H1 (cell line): ENCODE measurements around the gene NRXN3. TPM values are rescaled to one million over a fixed set of nuclear protein-coding genes. Genes with fewer than 3 reads are reported as not detected.

ENCODE experiments used
- CTCF ChIA-PET: fragments of 300-600 bp; sonication (Branson Sonifier 250); formaldehyde crosslinking; loops from one replicate; lab custom pipeline; 2021; ENCODE audit not compliant: partially characterized antibody; lab: Charles Lee
- POLR2A ChIA-PET: fragments of 300-600 bp; sonication (Branson Sonifier 250); formaldehyde crosslinking; loops from one replicate; lab custom pipeline; 2021; ENCODE audit warnings: inconsistent platforms; ENCODE audit not compliant: partially characterized antibody; lab: Charles Lee
- DNase-seq, 2 experiments: peaks; one replicate each; pipeline versions ENCODE4 v3.0.0 to v3.0.0-alpha.2; 2010 to 2022; ENCODE audit warnings: low spot score in 2 of 2, low read depth in 1 of 2, mixed read lengths in 1 of 2
- FAIRE-seq: peaks from 2 replicates; lab custom pipeline; 2011; peaks lifted over from hg19 to GRCh38; lab: Jason Lieb, UNC
- H2AFZ ChIP-seq: 2 replicates; pipeline ENCODE4 v1.8.1; 2012; ENCODE audit warnings: low read length, inconsistent platforms
- H2AK5ac ChIP-seq: 2 replicates; pipeline ENCODE4 v1.6.1; 2013; ENCODE audit warnings: low read depth, low read length
- H2BK120ac ChIP-seq: replicated peaks from 2 replicates; pipeline ENCODE3; 2013; ENCODE audit warnings: low read depth, low read length, inconsistent platforms
- H2BK12ac ChIP-seq: 2 replicates; pipeline ENCODE4 v1.6.1; 2013; ENCODE audit warnings: low read depth, low read length
- H2BK15ac ChIP-seq: 2 replicates; pipeline ENCODE4 v1.6.1; 2013; ENCODE audit warnings: low read length
- H2BK20ac ChIP-seq: 2 replicates; pipeline ENCODE4 v1.6.1; 2013; ENCODE audit warnings: low read length
- H2BK5ac ChIP-seq: 2 replicates; pipeline ENCODE4 v1.6.1; 2013; ENCODE audit warnings: low read depth, low read length
- H3K14ac ChIP-seq: 2 replicates; pipeline ENCODE4 v1.6.1; 2013; ENCODE audit warnings: inconsistent platforms; ENCODE audit not compliant: insufficient read length
- H3K18ac ChIP-seq: 2 replicates; pipeline ENCODE4 v1.6.1; 2013; ENCODE audit warnings: low read length; ENCODE audit errors: extremely low read depth
- H3K23ac ChIP-seq: 2 replicates; pipeline ENCODE4 v1.6.1; 2013; ENCODE audit warnings: inconsistent platforms; ENCODE audit not compliant: insufficient read length
- H3K23me2 ChIP-seq: 2 replicates; pipeline ENCODE4 v1.6.1; 2013; ENCODE audit warnings: low read depth, low read length
- H3K27ac ChIP-seq: 2 replicates; pipeline ENCODE4 v1.6.1; 2011; ENCODE audit warnings: low read depth, low read length, inconsistent platforms
- H3K27me3 ChIP-seq, 4 experiments: replicated peaks in 1 of 4; 1 replicate in 1 of 4; 2 replicates in 3 of 4; pipeline versions ENCODE4 v1.6.1 to v1.8.1; 2011 to 2013; ENCODE audit warnings: low read length in 3 of 4, mild to moderate bottlenecking in 3 of 4, inconsistent platforms in 2 of 4, mixed read lengths in 2 of 4, moderate library complexity in 1 of 4; ENCODE audit not compliant: control insufficient read depth in 3 of 4, insufficient read depth in 3 of 4; ENCODE audit errors: extremely low read depth in 1 of 4
- H3K36me3 ChIP-seq, 4 experiments: 2 replicates each; pipeline versions ENCODE4 v1.6.1 to v1.8.1; 2011 to 2013; ENCODE audit warnings: mild to moderate bottlenecking in 4 of 4, low read length in 3 of 4, moderate library complexity in 2 of 4, control low read depth in 1 of 4, inconsistent platforms in 1 of 4; ENCODE audit not compliant: insufficient read depth in 4 of 4, control insufficient read depth in 2 of 4
- H3K4ac ChIP-seq: replicated peaks from 2 replicates; pipeline ENCODE3; 2013; ENCODE audit warnings: low read length, low read depth, mixed read lengths, inconsistent platforms; ENCODE audit not compliant: insufficient read length
- H3K4me1 ChIP-seq, 4 experiments: replicated peaks in 1 of 4; 1 replicate in 1 of 4; 2 replicates in 3 of 4; pipeline versions ENCODE4 v1.6.1 to v1.8.1; 2011 to 2013; ENCODE audit warnings: low read length in 3 of 4, inconsistent platforms in 2 of 4, mixed read lengths in 1 of 4; ENCODE audit not compliant: insufficient read depth in 4 of 4, control insufficient read depth in 3 of 4
- H3K4me2 ChIP-seq, 2 experiments: 2 replicates each; pipeline versions ENCODE4 v1.6.1 to v1.8.1; 2011 to 2013; ENCODE audit warnings: low read depth in 2 of 2, low read length in 2 of 2, control low read depth in 1 of 2, inconsistent platforms in 1 of 2, mild to moderate bottlenecking in 1 of 2; ENCODE audit not compliant: insufficient read depth in 1 of 2
- H3K4me3 ChIP-seq, 4 experiments: fragments of 200-600, 300-600 bp in 1 of 4; sonication (generic), shearing (Covaris generic), sonication (Bioruptor Twin) in 1 of 4; 2 replicates each; pipeline versions ENCODE4 v1.5.1 to v1.8.1; 2011 to 2016; ENCODE audit warnings: low read length in 4 of 4, low read depth in 3 of 4, control low read depth in 2 of 4, inconsistent platforms in 2 of 4, mild to moderate bottlenecking in 2 of 4, mixed read lengths in 1 of 4, moderate library complexity in 1 of 4; ENCODE audit not compliant: insufficient read depth in 2 of 4; ENCODE audit errors: extremely low read depth in 1 of 4
- H3K56ac ChIP-seq: replicated peaks from 2 replicates; pipeline ENCODE3; 2013; ENCODE audit warnings: low read depth, mild to moderate bottlenecking, mixed read lengths, low read length, inconsistent platforms; ENCODE audit not compliant: insufficient read length
- H3K79me1 ChIP-seq: 2 replicates; pipeline ENCODE4 v1.6.1; 2013; ENCODE audit warnings: low read depth, low read length, control low read depth
- H3K79me2 ChIP-seq, 2 experiments: 2 replicates each; pipeline versions ENCODE4 v1.6.1 to v1.8.1; 2012 to 2013; ENCODE audit warnings: low read length in 2 of 2, mild to moderate bottlenecking in 2 of 2, inconsistent platforms in 1 of 2; ENCODE audit not compliant: insufficient read depth in 2 of 2, control insufficient read depth in 1 of 2
- H3K9ac ChIP-seq, 4 experiments: replicated peaks in 1 of 4; 1 replicate in 1 of 4; 2 replicates in 3 of 4; pipeline versions ENCODE4 v1.6.1 to v1.8.1; 2011 to 2013; ENCODE audit warnings: low read depth in 3 of 4, low read length in 3 of 4, control low read depth in 2 of 4, mild to moderate bottlenecking in 2 of 4, moderate library complexity in 2 of 4, inconsistent platforms in 1 of 4; ENCODE audit errors: extremely low read depth in 1 of 4
- H3K9me3 ChIP-seq, 2 experiments: 2 replicates each; pipeline versions ENCODE4 v1.6.1 to v1.8.1; 2012 to 2013; ENCODE audit warnings: mild to moderate bottlenecking in 2 of 2, moderate library complexity in 2 of 2, control low read depth in 1 of 2, inconsistent platforms in 1 of 2, low read depth in 1 of 2, low read length in 1 of 2, mixed read lengths in 1 of 2; ENCODE audit not compliant: insufficient read depth in 2 of 2
- H4K20me1 ChIP-seq, 2 experiments: replicated peaks in 1 of 2; 2 replicates each; pipeline versions ENCODE3 to v1.8.1; 2011 to 2013; ENCODE audit warnings: inconsistent platforms in 2 of 2, low read length in 2 of 2, mild to moderate bottlenecking in 1 of 2; ENCODE audit not compliant: insufficient read depth in 2 of 2, control insufficient read depth in 1 of 2
- H4K5ac ChIP-seq: 2 replicates; pipeline ENCODE4 v1.6.1; 2013; ENCODE audit warnings: low read length, low read depth, mixed read lengths, inconsistent platforms; ENCODE audit not compliant: insufficient read length
- H4K8ac ChIP-seq: 2 replicates; pipeline ENCODE4 v1.8.0; 2013; ENCODE audit warnings: mild to moderate bottlenecking, moderate library complexity, low read length, inconsistent platforms; ENCODE audit not compliant: insufficient read depth; ENCODE audit errors: extremely low read depth
- H4K91ac ChIP-seq: replicated peaks from 2 replicates; pipeline ENCODE3; 2013; ENCODE audit warnings: low read length, mixed read lengths, inconsistent platforms; ENCODE audit not compliant: insufficient read length
- BACH1 ChIP-seq: IDR thresholded peaks from 2 replicates; pipeline ENCODE4 v1.6.1; 2012; ENCODE audit warnings: low read length, improper control_type of control experiment
- CEBPB ChIP-seq: IDR thresholded peaks from 2 replicates; pipeline ENCODE4 v1.6.1; 2012; ENCODE audit warnings: low read depth, low read length
- CHD1 ChIP-seq: IDR thresholded peaks from 2 replicates; pipeline ENCODE4 v1.6.1; 2012; ENCODE audit warnings: low read depth, low read length, improper control_type of control experiment
- GTF2F1 ChIP-seq: IDR thresholded peaks from 2 replicates; pipeline ENCODE4 v1.6.1; 2012; ENCODE audit warnings: low read depth, low read length, improper control_type of control experiment, borderline replicate concordance
- KDM5A ChIP-seq: fragments of 200-600 bp; IDR thresholded peaks from 2 replicates; pipeline ENCODE4 v1.7.1; 2012; ENCODE audit warnings: mild to moderate bottlenecking, low read length, inconsistent platforms, mixed read lengths
- PHF8 ChIP-seq: fragments of 200-600 bp; sonication (generic); conservative IDR thresholded peaks from 2 replicates; pipeline ENCODE4 v1.7.1; 2012; ENCODE audit warnings: low read depth, mild to moderate bottlenecking, inconsistent platforms, low read length, moderate library complexity
- RAD21 ChIP-seq, 2 experiments: IDR thresholded peaks in 1 of 2; conservative IDR thresholded peaks in 1 of 2; 2 replicates each; pipeline ENCODE4 v1.6.1; 2011; ENCODE audit warnings: low read depth in 2 of 2, low read length in 2 of 2, improper control_type of control experiment in 1 of 2, inconsistent platforms in 1 of 2, mild to moderate bottlenecking in 1 of 2, moderate library complexity in 1 of 2
- RNF2 ChIP-seq: fragments of 200-900, 300-1000 bp; sonication (generic); IDR thresholded peaks from 2 replicates; pipeline ENCODE4 v1.7.1; 2016; ENCODE audit warnings: borderline replicate concordance, low read depth, mild to moderate bottlenecking, antibody characterized with exemption, low read length; ENCODE audit not compliant: poor library complexity, severe bottlenecking; ENCODE audit errors: missing control alignments
- SIRT6 ChIP-seq: IDR thresholded peaks from one replicate; pipeline ENCODE4 v1.7.1; 2012; ENCODE audit warnings: low read length, inconsistent platforms
- SIX5 ChIP-seq: IDR thresholded peaks from 2 replicates; pipeline ENCODE4 v1.6.1; 2011; ENCODE audit warnings: mild to moderate bottlenecking, low read depth, low read length
- SP2 ChIP-seq: IDR thresholded peaks from 2 replicates; pipeline ENCODE4 v1.6.1; 2012; ENCODE audit warnings: mild to moderate bottlenecking, low read length, inconsistent platforms
- SRF ChIP-seq: IDR thresholded peaks from 2 replicates; pipeline ENCODE4 v1.6.1; 2011; ENCODE audit warnings: mild to moderate bottlenecking, low read depth, low read length, moderate library complexity
- ZNF274 ChIP-seq: IDR thresholded peaks from 2 replicates; pipeline ENCODE4 v1.7.0; 2012; ENCODE audit warnings: low read length, borderline replicate concordance; ENCODE audit errors: extremely low read depth
- WGBS, 2 experiments: shearing (Covaris generic) in 1 of 2; methylation state at CpG; one replicate each; pipeline versions ENCODE4 v1.1.6 to v1.1.7; 2013 to 2015; ENCODE audit warnings: low lambda C conversion rate in 2 of 2, mixed read lengths in 2 of 2, inconsistent platforms in 1 of 2, low coverage in 1 of 2, missing lambda C conversion rate in 1 of 2; ENCODE audit not compliant: insufficient replicate concordance in 2 of 2, insufficient coverage in 1 of 2, insufficient read length in 1 of 2; ENCODE audit errors: extremely low coverage in 1 of 2, missing lambda C conversion rate in 1 of 2; 5-methylcytosine and 5-hydroxymethylcytosine counted together
- polyA plus RNA-seq, 7 experiments: library from polyadenylated mRNA; depleted of rRNA in 3 of 7; stranded (reverse) in 5 of 7; unstranded in 2 of 7; fragments of >200 nt in 5 of 7; fragments of 200-250 nt in 2 of 7; gene quantifications; 1 replicate in 5 of 7; 2 replicates in 1 of 7; 4 replicates in 1 of 7; pipeline versions ENCODE4 v1.2.1 to v1.2.3, GENCODE V29; 2011 to 2013; ENCODE audit warnings: missing spikeins in 2 of 7, mixed read lengths in 2 of 7
- total RNA-seq: library from RNA; stranded (reverse); fragmentation: NEBNext Ultra II Directional; extraction: Animal tissue kit (Norgen Biotek cat#: 25700); gene quantifications from 2 replicates; pipeline ENCODE4 v1.2.1, GENCODE V29; 2021
- TF ChIP-seq, protein P1 (sequence below): IDR thresholded peaks from 2 replicates; pipeline ENCODE4 v1.6.1; 2012; ENCODE audit warnings: inconsistent platforms

NRXN3 gene
- total and polyA plus RNA-seq, 2 of the 8 experiments (the other 6 are each of a cell fraction or from before 2014, with no cell fraction given), result 2.6 to 4.1 TPM

DNA sequence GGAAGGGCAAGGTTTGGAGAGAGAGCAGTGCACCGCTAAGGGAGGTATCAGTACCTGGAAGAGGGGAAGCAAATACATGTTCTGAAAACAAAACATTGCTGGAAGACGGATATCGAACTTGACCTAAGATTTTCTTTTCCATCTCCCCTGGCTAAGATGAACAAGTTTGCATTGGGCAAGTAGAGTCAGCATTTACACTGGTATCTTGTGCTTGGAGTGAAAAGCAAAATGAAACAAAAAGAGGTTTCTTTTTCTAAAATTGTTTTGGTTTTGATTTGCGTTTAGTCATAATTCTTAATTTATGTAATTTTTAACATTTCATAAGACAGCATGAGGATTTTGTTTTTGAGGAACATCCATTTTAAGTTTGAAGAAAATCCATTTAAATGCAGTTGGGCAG is 881.6 kb downstream of the NRXN3 start:
- Histone ChIP-seq H3K4me3 (no peak overlapping the region), H4K91ac (no peak overlapping the region), H4K8ac (no peak overlapping the region), H3K23me2 (no peaks in the 10 kb centered on the region), H3K9ac (no peak overlapping the region), H3K18ac (no peak overlapping the region), H2BK15ac (no peak overlapping the region), H3K4me2 (no peak overlapping the region), H2AK5ac (no peak overlapping the region), H3K56ac (no peak overlapping the region), H3K14ac (no peak overlapping the region), H3K79me1 (no peaks in the 10 kb centered on the region), H4K5ac (no peak overlapping the region), H3K27ac (no peak overlapping the region), H3K36me3 (no peaks in the 10 kb centered on the region), H2BK20ac (no peak overlapping the region), H3K4ac (no peak overlapping the region), H4K20me1 (no peaks in the 10 kb centered on the region), H2BK12ac (no peak overlapping the region), H2AFZ (no peak overlapping the region), H2BK5ac (no peak overlapping the region), H3K23ac (no peak overlapping the region), H2BK120ac (no peak overlapping the region), H3K27me3 (no peaks in the 10 kb centered on the region), H3K9me3 (no peaks in the 10 kb centered on the region), H3K79me2 (no peaks in the 10 kb centered on the region), H3K4me1 (no peaks in the 10 kb centered on the region)
- CTCF ChIA-PET, result interaction anchor here (0.5 to 1.7 kb wide), 3 partner anchors 10 to 118 kb away, joined by 3 to 4 read pairs (median 3); no protein-coding TSS in a partner anchor
- DNase-seq, result no peak
- WGBS, 2 experiments, result 92% methylated on average over 4 of the region's 4 CpGs; no CpG with 5 or more reads in 1 of the 2 experiments
- FAIRE-seq, result no peak
- POLR2A ChIA-PET, result no interaction called here
- TF ChIP-seq, protein P1, sequence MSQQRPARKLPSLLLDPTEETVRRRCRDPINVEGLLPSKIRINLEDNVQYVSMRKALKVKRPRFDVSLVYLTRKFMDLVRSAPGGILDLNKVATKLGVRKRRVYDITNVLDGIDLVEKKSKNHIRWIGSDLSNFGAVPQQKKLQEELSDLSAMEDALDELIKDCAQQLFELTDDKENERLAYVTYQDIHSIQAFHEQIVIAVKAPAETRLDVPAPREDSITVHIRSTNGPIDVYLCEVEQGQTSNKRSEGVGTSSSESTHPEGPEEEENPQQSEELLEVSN, result no peak
- TF ChIP-seq SIRT6, result no peak
- no peak for TF ChIP-seq SIX5
- TF ChIP-seq SRF, result no peak
- TF ChIP-seq KDM5A, result no peak
- no peak for TF ChIP-seq GTF2F1
- no peak for TF ChIP-seq PHF8
- TF ChIP-seq RAD21 (IDR thresholded peaks at IDR 0.05 in 1 of 2, conservative IDR thresholded peaks at IDR 0.05 in 1 of 2; ENCODE audit: low read depth in 2 of 2, low read length in 2 of 2), result no peak
- TF ChIP-seq CHD1, result no peak
- no peak for TF ChIP-seq CEBPB
- TF ChIP-seq ZNF274, result no peak
- no peak for TF ChIP-seq SP2
- no peak for TF ChIP-seq BACH1
- no peak for TF ChIP-seq RNF2
